Fibroblast of the conjunctiva (primary cell): Measurements from ENCODE around the gene CSTPP1.
"Not testable (repeated sequence)": the region's sequence is repeated elsewhere in the genome, so short reads cannot be mapped to it uniquely, and the experiment has no call there.

Experiments used
- DNase-seq: peaks from one replicate; pipeline ENCODE4 v3.0.0-alpha.2; 2010; ENCODE audit warnings: low read depth

Gene CSTPP1

GRCh38 chr11:47050284-47050683 is 113.7 kb downstream of the CSTPP1 start:
- DNase-seq = no peak

GRCh38 chr11:47051217-47051616 is 114.7 kb downstream of the CSTPP1 start:
- peak; percentile 36 for DNase-seq

- DNase-seq = no peak
Measured at GRCh38 chr11:47052165-47052564, 115.6 kb downstream of the CSTPP1 start.

- no peak for DNase-seq
Measured at GRCh38 chr11:47052576-47052975, 116.0 kb downstream of the CSTPP1 start.

GRCh38 chr11:47055534-47055933 is 119.0 kb downstream of the CSTPP1 start:
- DNase-seq = no peak

GRCh38 chr11:47056261-47056915 is 119.8 kb downstream of the CSTPP1 start:
- peak; percentile 30 for DNase-seq

GRCh38 chr11:47057365-47057764 is 120.8 kb downstream of the CSTPP1 start:
- no peak for DNase-seq

- DNase-seq = no peak
Measured at GRCh38 chr11:47060807-47061206, 124.2 kb downstream of the CSTPP1 start.

- no peak for DNase-seq
Measured at GRCh38 chr11:47061429-47062178, 125.0 kb downstream of the CSTPP1 start.

- no peak for DNase-seq
Measured at GRCh38 chr11:47062736-47063135, 126.2 kb downstream of the CSTPP1 start.

GRCh38 chr11:47067401-47067800 is 130.8 kb downstream of the CSTPP1 start:
- DNase-seq = no peak

- no peak for DNase-seq
Measured at GRCh38 chr11:47070769-47071168, 134.2 kb downstream of the CSTPP1 start.

GRCh38 chr11:47071341-47071740 is 134.8 kb downstream of the CSTPP1 start:
- no peak for DNase-seq

GRCh38 chr11:47071791-47072261 is 135.3 kb downstream of the CSTPP1 start:
- no peak for DNase-seq

- DNase-seq = no peak
Measured at GRCh38 chr11:47078751-47079521, 142.4 kb downstream of the CSTPP1 start.

- not testable (repeated sequence) for DNase-seq
Measured at GRCh38 chr11:47080775-47081174, 144.2 kb downstream of the CSTPP1 start.

- no peak for DNase-seq
Measured at GRCh38 chr11:47083913-47084312, 147.4 kb downstream of the CSTPP1 start.

GRCh38 chr11:47087801-47088200 is 151.2 kb downstream of the CSTPP1 start:
- DNase-seq = no peak

- DNase-seq = no peak
Measured at GRCh38 chr11:47093541-47093940, 157.0 kb downstream of the CSTPP1 start.

GRCh38 chr11:47096871-47097270 is 160.3 kb downstream of the CSTPP1 start:
- DNase-seq = not testable (repeated sequence)

GRCh38 chr11:47098223-47098622 is 161.7 kb downstream of the CSTPP1 start:
- DNase-seq = not testable (repeated sequence)

GRCh38 chr11:47099214-47099917 is 162.8 kb downstream of the CSTPP1 start:
- DNase-seq = no peak
